ENCODE data around the gene BRPF3. TPM values are rescaled to one million over a fixed set of nuclear protein-coding genes. Genes with fewer than 3 reads are reported as not detected.

BRPF3 gene
- total and polyA plus RNA-seq, 10 of the 15 experiments (the other 5 are each of a cell fraction or from before 2014, with no cell fraction given): 2.3 to 16.1 (median 6.7) TPM

GRCh38 chr6:36242161-36242560, 45.6 kb downstream of the BRPF3 start:
- in situ Hi-C loops (cut with MboI): no loop called here
- Histone ChIP-seq H2AFZ (ENCODE audit: control insufficient read depth, low read depth, low read length) (no peak overlapping the region), H3K9me3 (replicated peaks; ENCODE audit: control insufficient read depth, insufficient read depth, low read length) (no peaks in the 10 kb centered on the region), H3K9ac (ENCODE audit: control insufficient read depth, insufficient read depth, low read length) (no peak overlapping the region), H3K4me2 (ENCODE audit: control insufficient read depth, insufficient read depth) (peak overlapping the region; percentile 67), H3K27ac (ENCODE audit: control insufficient read depth, insufficient read depth) (no peak overlapping the region), H3K4me1 (ENCODE audit: control insufficient read depth, insufficient read depth, low read length) (peaks cover 13% of the 10 kb centered on the region), H4K20me1 (ENCODE audit: control insufficient read depth, insufficient read depth) (no peaks in the 10 kb centered on the region), H3K27me3 (replicated peaks in 1 of 2; ENCODE audit: control insufficient read depth in 2 of 2, insufficient read depth in 2 of 2, low read length in 1 of 2) (no peaks in the 10 kb centered on the region), H3K36me3 (ENCODE audit: control insufficient read depth in 2 of 2, insufficient read depth in 2 of 2, low read length in 1 of 2) (no peaks in the 10 kb centered on the region), H3K79me2 (ENCODE audit: control insufficient read depth, insufficient read depth, low read length) (no peaks in the 10 kb centered on the region), H3K4me3 (no peak overlapping the region)
- BruUV-seq (replicated peaks): no TSS peak
- ATAC-seq (no peak; the same call in 2 of the 3 replicates), FAIRE-seq (no peak), DNase-seq (ENCODE audit: low read depth, low spot score) (no peak)
- intact Hi-C loops (cut with micrococcal nuclease; ENCODE audit: unreplicated experiment): no loop called here
- ChIA-PET CTCF (interaction anchor here (1.5 kb wide), 1 partner anchor 60 kb away, joined by 3 read pairs; no protein-coding TSS in a partner anchor), POLR2A (no interaction called here), RAD21 (ENCODE audit: unreplicated experiment) (no interaction called here), SMC1A (ENCODE audit: uncharacterized antibody, unreplicated experiment) (interaction anchor here (0.6 to 1.0 kb wide), 2 partner anchors 38 to 1822 kb away, joined by 3 read pairs; no protein-coding TSS in a partner anchor)
- no peak for TF ChIP-seq ZNF24 (IDR thresholded peaks at IDR 0.05)
- TF ChIP-seq YY1 (IDR thresholded peaks at IDR 0.05; ENCODE audit: low read depth, low read length): no peak
- WGBS (ENCODE audit: insufficient coverage, insufficient replicate concordance, low lambda C conversion rate, missing lambda C conversion rate): 36% methylated on average over 5 of the region's 5 CpGs

- POLR2A ChIA-PET: no interaction called here
- H3K27ac ChIP-seq (ENCODE audit: control insufficient read depth, insufficient read depth): no peak overlapping the region
- H3K9me3 ChIP-seq (replicated peaks; ENCODE audit: control insufficient read depth, insufficient read depth, low read length): no peaks in the 10 kb centered on the region
- DNase-seq (ENCODE audit: low read depth, low spot score) (no peak), ATAC-seq (no peak), FAIRE-seq (peak; percentile 31)
- H4K20me1 ChIP-seq (ENCODE audit: control insufficient read depth, insufficient read depth): no peaks in the 10 kb centered on the region
- WGBS (ENCODE audit: insufficient coverage, insufficient replicate concordance, low lambda C conversion rate, missing lambda C conversion rate): 68% methylated on average over 4 of the region's 4 CpGs
- TF ChIP-seq IKZF1 (conservative IDR thresholded peaks at IDR 0.05) (no peak), ZNF274 (IDR thresholded peaks at IDR 0.05; ENCODE audit: insufficient read depth, insufficient read length) (no peak), RUNX3 (IDR thresholded peaks at IDR 0.05; ENCODE audit: low read length) (no peak), IRF3 (IDR thresholded peaks at IDR 0.05) (no peak), TCF7 (IDR thresholded peaks at IDR 0.05; ENCODE audit: borderline replicate concordance) (no peak), STAT3 (IDR thresholded peaks at IDR 0.05; ENCODE audit: low read depth, low read length) (no peak), ZBED1 (IDR thresholded peaks at IDR 0.05; ENCODE audit: borderline replicate concordance) (no peak), NBN (IDR thresholded peaks at IDR 0.05) (no peak), SMARCA5 (IDR thresholded peaks at IDR 0.05) (no peak), MLLT1 (IDR thresholded peaks at IDR 0.05) (no peak), USF2 (IDR thresholded peaks at IDR 0.05; ENCODE audit: borderline replicate concordance, low read depth, low read length) (no peak), BHLHE40 (IDR thresholded peaks at IDR 0.05; ENCODE audit: borderline replicate concordance in 1 of 2, low read depth in 2 of 2, low read length in 1 of 2) (no peak), CBX3 (IDR thresholded peaks at IDR 0.05; ENCODE audit: borderline replicate concordance, low read depth) (no peak)
- H3K4me3 ChIP-seq: no peak overlapping the region
- SMC1A ChIA-PET (ENCODE audit: uncharacterized antibody, unreplicated experiment): interaction anchor here (0.6 kb wide), 2 partner anchors 359 to 1822 kb away, joined by 3 to 4 read pairs; no protein-coding TSS in a partner anchor
- peaks cover 13% of the 10 kb centered on the region for H3K4me1 ChIP-seq (ENCODE audit: control insufficient read depth, insufficient read depth, low read length)
- no peak overlapping the region for H2AFZ ChIP-seq (ENCODE audit: control insufficient read depth, low read depth, low read length)
- no peak overlapping the region for H3K9ac ChIP-seq (ENCODE audit: control insufficient read depth, insufficient read depth, low read length)
- no peaks in the 10 kb centered on the region for H3K79me2 ChIP-seq (ENCODE audit: control insufficient read depth, insufficient read depth, low read length)
- H3K4me2 ChIP-seq (ENCODE audit: control insufficient read depth, insufficient read depth): no peak overlapping the region
- no TSS peak for BruUV-seq (replicated peaks)
- no peaks in the 10 kb centered on the region for H3K36me3 ChIP-seq (ENCODE audit: control insufficient read depth in 2 of 2, insufficient read depth in 2 of 2, low read length in 1 of 2)
- no peaks in the 10 kb centered on the region for H3K27me3 ChIP-seq (replicated peaks in 1 of 2; ENCODE audit: control insufficient read depth in 2 of 2, insufficient read depth in 2 of 2, low read length in 1 of 2)
- CTCF ChIA-PET: interaction anchor here (1.5 kb wide), 1 partner anchor 60 kb away, joined by 3 read pairs; no protein-coding TSS in a partner anchor
- RAD21 ChIA-PET (ENCODE audit: unreplicated experiment): no interaction called here
- intact Hi-C loops (cut with micrococcal nuclease; ENCODE audit: unreplicated experiment): no loop called here
- in situ Hi-C loops (cut with MboI): no loop called here
Measured at GRCh38 chr6:36242626-36243025, 46.1 kb downstream of the BRPF3 start.

Data from GM12878 (cell line).